ENCODE results near the gene JAKMIP2.

The JAKMIP2 gene

GRCh38 chr5:147773139-147773538 lies 9.4 kb downstream of the JAKMIP2 start:
- Histone ChIP-seq H3K27ac (replicated peaks) (no peak overlapping the region), H3K27me3 (ENCODE audit: insufficient read depth, poor library complexity, severe bottlenecking) (peaks cover 4% of the 10 kb centered on the region), H3K4me3 (replicated peaks; ENCODE audit: insufficient read depth, low read length) (no peak overlapping the region)
- no peak for DNase-seq (ENCODE audit: low read depth in 1 of 2, low spot score in 1 of 2)
- TF ChIP-seq SPI1 (IDR thresholded peaks at IDR 0.05; ENCODE audit: borderline replicate concordance, low read depth) (no peak), POLR2AphosphoS5 (IDR thresholded peaks at IDR 0.05; ENCODE audit: low read depth) (no peak), CTCF (IDR thresholded peaks at IDR 0.05; ENCODE audit: insufficient read depth, low read length) (no peak), GABPA (IDR thresholded peaks at IDR 0.05; ENCODE audit: low read depth) (no peak), REST (IDR thresholded peaks at IDR 0.05; ENCODE audit: insufficient replicate concordance, low read depth) (no peak)

GRCh38 chr5:147767048-147767447 lies 15.5 kb downstream of the JAKMIP2 start:
- no peak for DNase-seq (ENCODE audit: low read depth in 1 of 2, low spot score in 1 of 2)
- no peak for TF ChIP-seq SPI1 (IDR thresholded peaks at IDR 0.05; ENCODE audit: borderline replicate concordance, low read depth)
- no peak for TF ChIP-seq GABPA (IDR thresholded peaks at IDR 0.05; ENCODE audit: low read depth)
- TF ChIP-seq POLR2AphosphoS5 (IDR thresholded peaks at IDR 0.05; ENCODE audit: low read depth): no peak
- TF ChIP-seq REST (IDR thresholded peaks at IDR 0.05; ENCODE audit: insufficient replicate concordance, low read depth): no peak
- no peak for TF ChIP-seq CTCF (IDR thresholded peaks at IDR 0.05; ENCODE audit: insufficient read depth, low read length)
- H3K4me3 ChIP-seq (replicated peaks; ENCODE audit: insufficient read depth, low read length): no peak overlapping the region
- H3K27ac ChIP-seq (replicated peaks): no peak overlapping the region
- peaks cover 4% of the 10 kb centered on the region for H3K27me3 ChIP-seq (ENCODE audit: insufficient read depth, poor library complexity, severe bottlenecking)

- Histone ChIP-seq H3K27me3 (ENCODE audit: insufficient read depth, poor library complexity, severe bottlenecking) (no peaks in the 10 kb centered on the region), H3K4me3 (replicated peaks; ENCODE audit: insufficient read depth, low read length) (no peak overlapping the region), H3K27ac (replicated peaks) (no peak overlapping the region)
- no peak for TF ChIP-seq SPI1 (IDR thresholded peaks at IDR 0.05; ENCODE audit: borderline replicate concordance, low read depth)
- no peak for TF ChIP-seq POLR2AphosphoS5 (IDR thresholded peaks at IDR 0.05; ENCODE audit: low read depth)
- TF ChIP-seq REST (IDR thresholded peaks at IDR 0.05; ENCODE audit: insufficient replicate concordance, low read depth): no peak
- no peak for TF ChIP-seq CTCF (IDR thresholded peaks at IDR 0.05; ENCODE audit: insufficient read depth, low read length)
- TF ChIP-seq GABPA (IDR thresholded peaks at IDR 0.05; ENCODE audit: low read depth): no peak
- DNase-seq (ENCODE audit: low read depth in 1 of 2, low spot score in 1 of 2): no peak
These were observed 18.6 kb downstream of the JAKMIP2 start for GRCh38 chr5:147763791-147764525.

Measured in HL-60 (cell line).